Measurements from ENCODE around the gene DDX42.

DDX42 gene

DNA sequence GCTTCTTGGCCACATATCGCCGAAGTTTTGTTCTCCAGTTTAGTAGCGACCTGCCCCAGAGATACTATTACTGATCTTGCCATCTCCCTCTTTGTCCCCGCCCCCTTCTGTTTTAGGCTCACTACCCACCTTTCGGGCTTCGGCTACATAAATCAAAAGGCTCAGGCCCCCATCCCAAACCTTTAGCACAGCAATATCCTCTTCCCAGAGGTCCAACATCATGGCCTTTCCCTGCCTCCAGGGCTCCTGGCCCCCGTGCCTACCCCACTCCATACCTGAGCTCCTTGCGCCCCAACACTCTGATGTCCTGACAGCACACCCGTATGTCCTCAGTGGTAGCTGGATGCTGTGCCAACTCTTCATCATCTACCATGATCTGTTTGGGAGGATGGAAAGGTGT is 50.4 kb downstream of the DDX42 start:
- DNase-seq = no peak

DNA sequence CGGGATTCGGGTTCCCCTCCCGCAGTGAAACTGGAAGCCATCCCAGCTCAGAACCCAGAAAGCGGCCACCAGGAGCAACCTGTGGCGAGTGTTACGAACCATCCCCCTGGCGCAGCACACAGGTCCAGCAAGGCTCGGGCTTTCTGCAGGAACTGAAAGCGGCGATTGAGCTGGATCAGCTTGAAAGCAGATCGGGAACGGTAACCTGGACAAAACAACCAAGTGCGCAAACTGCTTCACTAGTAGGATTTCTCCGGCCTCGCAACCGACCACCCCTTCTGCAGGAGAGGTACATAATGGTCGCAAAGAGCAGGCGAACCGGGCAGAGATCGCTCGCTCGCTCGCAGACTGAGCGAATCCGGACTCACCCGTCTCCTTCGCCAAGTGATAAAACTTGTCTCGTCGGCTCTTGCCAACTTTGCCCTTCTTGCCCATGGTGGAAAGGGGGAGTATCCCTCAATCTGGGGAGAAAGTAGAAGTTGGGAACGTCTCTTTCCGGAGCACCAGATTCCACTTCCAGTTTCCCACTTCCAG is 52.6 kb downstream of the DDX42 start:
- DNase-seq = no peak

DNA sequence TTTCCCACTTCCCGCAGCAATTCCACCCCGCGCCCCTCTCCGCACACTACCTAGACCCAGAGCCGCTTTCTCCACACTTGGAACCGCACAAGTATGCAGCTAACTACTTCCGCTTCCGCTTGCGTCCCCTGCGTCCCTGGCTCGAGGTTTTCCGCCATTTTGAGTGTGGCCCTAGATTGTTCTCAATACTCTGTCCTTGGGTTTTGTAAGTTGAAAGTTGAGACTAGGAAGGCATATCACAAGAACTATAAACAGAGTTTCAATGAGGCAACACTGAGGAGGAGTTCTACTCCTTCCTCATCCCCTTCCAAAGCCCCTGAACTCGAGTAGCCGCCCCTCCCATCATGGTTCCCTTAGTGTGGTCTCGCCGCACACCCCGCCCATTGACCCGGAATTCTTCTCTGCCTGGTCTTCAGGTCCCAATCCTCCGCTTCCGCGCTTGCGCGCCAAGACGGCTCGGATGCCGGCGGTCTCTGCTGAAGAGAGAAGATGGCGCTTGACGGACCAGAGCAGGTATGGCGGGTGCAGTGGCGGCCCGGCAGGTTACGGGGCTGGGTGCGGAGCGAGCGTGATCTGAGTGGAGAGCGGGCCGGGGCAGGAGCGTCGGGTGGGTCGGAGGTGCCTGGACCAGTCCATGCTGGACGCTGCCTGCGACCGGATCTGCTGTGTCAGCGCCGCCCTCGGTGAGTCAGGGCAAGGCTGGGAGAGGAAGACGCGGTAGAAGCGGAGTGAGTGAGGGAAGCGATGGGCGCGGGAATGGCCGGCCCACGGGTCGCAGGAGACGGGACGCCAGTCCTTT is 53.2 kb downstream of the DDX42 start, which contains the start of the genes FTSJ3 and PSMC5:
Gene FTSJ3 (minus strand): TSS at position 662 of the 799 bp plus-strand sequence. CDS start 761 bp downstream, outside the sequence.
Gene PSMC5 (plus strand): TSS at position 430 of the 799 bp plus-strand sequence. CDS start 60 bp downstream, at position 490.
- DNase-seq = peak; percentile 92 to 96 (median 95)

DNA sequence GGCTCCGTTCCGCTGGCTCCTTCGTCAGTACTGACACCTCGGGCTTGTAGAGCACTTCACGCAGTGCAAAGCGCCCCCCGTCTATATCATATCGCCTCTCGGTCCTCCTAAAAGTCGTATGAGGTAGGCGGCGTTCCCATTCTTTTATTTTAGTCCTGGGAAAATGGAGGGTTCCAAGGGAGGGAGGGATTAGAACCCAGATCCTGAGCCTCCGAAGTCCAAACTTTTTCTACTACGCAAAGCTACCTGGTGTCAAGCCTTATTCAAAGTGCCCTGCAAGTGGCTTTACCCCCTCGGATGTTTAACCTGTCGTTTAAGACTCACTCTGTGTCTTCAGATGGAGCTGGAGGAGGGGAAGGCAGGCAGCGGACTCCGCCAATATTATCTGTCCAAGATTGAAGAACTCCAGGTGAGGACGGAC is 53.8 kb downstream of the DDX42 start:
- DNase-seq = no peak

DNA sequence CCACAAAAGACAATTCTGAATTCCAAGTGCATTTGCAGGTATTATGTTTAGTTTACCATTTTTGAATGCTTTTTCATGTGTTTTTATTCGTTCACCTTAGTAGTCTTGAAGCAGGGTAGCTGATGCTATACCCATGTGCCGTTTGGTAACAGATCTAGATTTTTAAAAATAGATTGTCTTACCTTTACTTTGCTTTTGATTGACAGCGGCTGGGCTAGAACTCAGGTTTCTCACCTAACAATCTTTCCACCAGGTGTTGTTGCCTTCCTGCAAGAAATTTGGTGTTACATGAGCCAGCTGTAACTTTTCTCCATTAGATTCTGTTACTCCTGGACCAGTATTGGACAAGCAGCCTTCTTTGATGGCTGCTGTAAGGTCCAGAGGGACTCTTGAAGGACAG is 55.0 kb downstream of the DDX42 start:
- no peak for DNase-seq

DNA sequence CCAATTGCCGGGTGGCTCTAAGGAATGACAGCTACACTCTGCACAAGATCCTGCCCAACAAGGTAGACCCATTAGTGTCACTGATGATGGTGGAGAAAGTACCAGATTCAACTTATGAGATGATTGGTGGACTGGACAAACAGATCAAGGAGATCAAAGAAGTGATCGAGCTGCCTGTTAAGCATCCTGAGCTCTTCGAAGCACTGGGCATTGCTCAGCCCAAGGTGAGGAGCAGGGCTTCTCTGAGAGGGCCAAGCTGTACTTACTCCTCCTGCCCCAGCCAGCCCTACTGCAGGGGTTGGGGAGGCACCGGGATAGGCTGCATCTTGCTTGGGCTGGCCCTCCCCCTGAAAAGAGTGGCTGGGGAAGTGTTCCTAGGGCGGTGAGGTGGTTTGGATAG is 56.3 kb downstream of the DDX42 start:
- DNase-seq = no peak

DNA sequence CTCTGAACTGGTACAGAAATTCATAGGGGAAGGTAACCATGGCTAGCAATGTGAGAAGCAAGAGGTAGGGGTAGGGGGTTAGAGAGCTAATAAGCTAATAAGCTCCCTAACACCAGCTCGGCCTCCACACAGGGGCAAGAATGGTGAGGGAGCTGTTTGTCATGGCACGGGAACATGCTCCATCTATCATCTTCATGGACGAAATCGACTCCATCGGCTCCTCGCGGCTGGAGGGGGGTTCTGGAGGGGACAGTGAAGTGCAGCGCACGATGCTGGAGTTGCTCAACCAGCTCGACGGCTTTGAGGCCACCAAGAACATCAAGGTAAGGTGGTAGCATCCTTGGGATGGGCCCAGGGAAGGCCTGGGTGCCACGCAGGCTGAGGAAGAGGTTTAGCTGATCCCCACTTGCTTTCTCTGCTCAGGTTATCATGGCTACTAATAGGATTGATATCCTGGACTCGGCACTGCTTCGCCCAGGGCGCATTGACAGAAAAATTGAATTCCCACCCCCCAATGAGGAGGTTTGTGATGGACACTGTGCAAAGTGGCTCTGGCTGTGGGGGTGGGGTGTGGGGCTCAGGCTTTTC is 57.0 kb downstream of the DDX42 start:
- no peak for DNase-seq

DNA sequence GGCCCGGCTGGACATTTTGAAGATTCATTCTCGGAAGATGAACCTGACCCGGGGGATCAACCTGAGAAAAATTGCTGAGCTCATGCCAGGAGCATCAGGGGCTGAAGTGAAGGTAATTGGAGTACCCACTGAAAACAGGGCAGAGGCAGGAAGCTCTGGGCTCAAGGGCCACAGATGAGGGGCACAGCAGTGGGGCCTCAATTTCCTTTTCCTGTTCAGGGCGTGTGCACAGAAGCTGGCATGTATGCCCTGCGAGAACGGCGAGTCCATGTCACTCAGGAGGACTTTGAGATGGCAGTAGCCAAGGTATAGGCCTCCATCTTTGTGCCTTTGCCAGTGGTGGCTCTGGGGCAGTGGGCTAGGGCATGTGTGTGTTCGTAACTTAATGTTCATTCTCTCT is 57.5 kb downstream of the DDX42 start:
- DNase-seq = peak in 1 of 5 donors; percentile 52

DNA sequence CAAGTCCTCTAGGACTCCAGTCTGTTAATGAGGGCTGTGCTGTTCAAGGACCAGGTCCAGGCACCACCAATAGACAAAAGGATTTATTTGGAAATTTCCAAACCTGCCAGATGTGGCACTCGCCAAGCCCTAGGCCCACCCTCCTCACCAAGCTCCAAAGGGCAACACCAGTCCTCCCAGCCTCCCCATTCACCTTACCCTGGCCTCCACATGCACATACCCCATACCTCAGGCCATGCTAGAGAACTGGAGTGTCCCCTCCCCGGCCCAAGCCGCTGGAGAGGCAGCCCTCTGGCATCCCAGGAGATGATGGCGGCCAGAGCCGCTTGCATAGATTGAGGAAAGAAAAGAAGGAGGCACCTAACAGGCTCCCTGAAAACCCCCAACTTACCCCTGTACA is 58.0 kb downstream of the DDX42 start:
- no peak for DNase-seq

DNA sequence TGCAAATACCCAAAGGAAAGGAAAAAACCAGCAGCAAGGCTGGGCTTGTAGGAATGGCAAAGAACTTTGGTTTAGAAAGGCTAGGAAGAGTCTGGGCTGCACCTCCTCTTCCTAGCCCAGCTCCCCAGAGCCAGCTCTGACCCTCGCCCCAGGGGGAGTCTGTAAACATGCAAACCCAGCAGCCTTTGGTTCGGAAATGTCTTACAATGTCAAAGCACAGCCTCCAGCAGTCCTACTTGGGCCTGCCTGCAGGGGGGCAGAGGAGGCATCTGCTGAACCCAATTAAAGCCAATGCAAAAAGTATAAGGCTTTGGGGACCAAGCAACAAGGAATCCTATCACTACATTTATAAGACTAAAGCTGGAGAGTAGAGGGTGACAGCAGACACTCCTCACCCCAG is 58.5 kb downstream of the DDX42 start:
- DNase-seq = no peak

DNA sequence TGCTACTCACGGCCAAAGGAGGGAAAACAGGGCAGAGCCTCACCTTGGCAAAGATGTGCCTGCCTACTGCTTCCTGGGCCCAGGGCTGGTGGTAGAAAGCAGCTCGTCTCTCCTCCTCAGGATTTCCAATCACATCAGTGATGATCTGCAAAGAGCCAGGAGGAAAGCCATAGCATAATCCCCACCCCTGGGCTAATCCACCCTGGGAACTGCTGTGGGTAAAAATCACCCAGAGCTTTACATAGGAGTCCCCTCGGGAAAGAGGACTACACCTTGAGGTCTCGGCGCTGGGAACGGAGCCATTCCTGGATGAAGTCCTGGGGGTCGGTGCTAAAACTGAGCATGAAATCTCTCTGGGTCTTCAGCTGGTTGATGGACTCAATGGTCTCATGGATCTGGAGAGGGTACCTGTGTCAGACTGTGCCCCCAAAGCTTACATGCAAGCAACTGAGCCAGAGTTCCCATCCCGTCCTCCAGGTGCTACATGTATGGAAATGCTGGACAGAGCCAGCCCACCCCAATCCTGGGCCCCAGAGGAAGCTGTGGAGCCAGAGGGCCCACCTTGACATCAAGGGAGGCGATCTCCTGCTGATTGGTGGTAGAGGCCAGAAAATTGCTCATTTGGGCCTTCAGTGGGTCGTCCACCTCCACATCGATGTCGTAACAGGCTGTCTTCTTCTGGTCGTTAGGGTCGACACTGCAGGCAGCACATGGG is 59.2 kb downstream of the DDX42 start:
- DNase-seq = no peak

DNA sequence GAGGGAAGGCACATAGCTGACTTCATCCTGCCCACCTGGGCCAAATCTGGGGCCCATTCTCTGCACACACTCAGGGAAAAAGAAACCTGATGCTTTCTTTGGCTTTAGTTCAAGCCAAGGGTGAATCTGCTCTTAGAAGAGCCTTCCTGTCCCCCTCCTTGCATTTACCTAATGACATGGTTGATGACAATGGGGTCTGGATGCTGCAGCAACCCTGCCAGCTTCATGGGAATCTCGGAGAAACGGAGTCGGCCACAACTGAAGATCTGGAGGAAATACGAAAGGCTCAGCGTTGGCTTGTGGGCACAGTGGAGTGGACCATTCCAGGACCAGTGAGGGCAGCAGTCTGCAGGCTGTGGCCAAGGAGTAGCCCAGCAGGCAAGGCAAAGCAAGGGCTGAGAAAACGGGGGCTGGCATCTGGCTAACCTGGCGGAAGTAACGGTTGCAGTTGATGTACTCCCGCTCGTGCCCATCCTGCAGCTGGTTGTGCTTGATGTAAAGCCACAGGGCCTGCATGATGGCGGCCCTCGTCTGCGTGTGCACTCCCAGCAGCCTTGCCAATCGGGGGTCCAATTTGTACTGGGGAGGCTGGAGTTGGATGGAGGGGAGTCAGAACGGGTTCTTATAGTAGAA is 59.9 kb downstream of the DDX42 start:
- no peak for DNase-seq

DNA sequence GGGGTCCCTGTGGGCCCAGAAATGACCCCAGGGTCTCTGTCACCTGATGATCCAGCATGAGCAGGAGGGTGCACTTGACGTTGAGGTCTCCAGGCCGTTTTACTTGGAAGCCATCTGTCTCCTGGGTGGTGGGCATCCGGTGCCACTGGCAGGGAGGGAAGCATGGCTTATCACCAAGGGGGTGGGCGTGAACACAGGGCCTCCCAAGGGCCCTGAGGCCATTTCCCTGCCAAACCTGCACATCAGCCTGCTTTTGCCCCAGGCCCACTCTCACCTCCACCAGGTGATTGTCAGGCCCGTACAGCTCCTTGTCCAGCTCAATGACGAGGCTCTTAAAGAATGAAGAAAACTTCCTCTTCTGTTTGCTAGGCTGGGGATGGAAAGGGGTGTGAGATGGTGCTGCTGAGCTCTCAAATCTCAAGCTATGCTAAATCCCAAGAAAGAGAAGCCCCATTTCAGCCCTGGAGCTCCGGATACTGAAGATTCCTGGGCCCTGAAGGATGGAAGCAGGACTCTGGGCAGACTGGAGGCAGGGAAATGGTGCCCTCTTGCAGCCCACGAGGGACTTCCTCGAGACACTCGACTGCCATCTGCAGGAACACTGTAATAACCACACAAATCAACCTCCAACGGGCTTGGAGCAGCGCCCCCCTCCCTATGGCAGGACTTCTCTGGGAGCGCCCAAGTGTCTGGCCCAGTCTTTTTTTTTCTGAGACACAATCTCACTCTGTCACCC is 60.6 kb downstream of the DDX42 start:
- DNase-seq = peak in 4 of 5 donors; percentile 41 to 72 (median 42)

DNA sequence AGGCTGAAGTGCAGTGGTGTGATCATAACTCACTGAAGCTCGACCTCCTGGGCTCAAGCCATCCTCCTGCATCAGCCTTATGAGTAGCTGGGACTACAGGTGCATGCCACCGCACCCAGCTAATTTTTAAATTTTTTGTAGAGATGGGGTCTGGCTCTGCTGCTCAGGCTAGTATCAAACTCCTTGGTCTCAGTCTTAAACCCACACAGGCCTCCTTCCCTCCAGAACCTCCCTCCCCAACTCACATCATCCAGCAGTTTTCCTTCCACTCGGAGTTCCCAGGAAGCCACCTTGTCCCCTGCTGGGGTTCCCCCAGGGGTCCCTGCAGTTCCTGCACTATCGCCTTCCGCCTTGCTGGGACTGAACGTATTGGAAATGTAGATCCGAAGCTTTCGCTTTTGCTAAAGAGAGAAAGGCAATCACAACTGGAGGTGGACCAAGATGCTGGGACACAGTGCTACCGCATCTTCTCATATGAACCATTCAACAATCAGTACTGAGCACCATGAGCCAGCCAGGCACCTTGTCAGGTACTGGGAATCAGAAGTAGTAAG is 61.3 kb downstream of the DDX42 start:
- no peak for DNase-seq

DNA sequence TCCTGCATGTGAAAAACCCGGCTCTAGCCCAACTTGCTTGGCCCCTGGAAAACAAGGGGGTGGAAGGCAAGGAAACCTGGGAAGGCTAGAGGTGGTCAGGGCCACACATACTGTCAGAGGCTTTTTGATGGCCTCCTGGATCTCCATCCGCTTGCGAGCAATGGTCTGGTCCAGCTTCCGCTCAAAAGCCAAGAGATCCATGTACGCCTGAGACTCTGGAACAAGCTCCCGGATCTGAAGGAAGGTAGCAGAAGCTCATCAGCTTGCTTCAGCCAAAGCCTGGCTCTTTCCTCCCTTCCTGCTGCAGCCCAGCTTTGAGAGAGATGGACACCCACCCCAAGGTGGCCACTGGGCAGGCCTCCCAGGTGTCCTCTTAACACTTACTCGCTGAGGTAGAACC is 62.8 kb downstream of the DDX42 start:
- no peak for DNase-seq

DNA sequence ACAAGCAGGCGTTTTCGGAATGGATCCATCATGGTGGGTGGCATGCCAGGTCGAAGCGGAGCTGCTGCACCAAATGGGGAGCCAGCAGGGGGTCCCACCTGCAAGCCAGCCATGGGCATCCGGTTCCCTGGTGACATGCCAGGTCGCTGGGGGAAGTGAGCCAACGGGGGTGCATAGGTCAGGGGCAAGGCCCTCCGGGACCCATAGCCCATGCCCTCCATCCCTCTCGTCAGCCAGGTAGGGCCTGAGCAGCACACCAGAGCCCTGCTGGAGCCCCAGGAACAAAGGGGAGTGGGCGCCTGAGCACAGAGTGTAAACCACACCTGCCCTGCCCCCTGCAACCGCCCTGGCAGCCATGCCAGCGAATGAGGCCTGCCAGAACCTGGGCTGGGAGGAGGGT is 63.5 kb downstream of the DDX42 start:
- DNase-seq = no peak

DNA sequence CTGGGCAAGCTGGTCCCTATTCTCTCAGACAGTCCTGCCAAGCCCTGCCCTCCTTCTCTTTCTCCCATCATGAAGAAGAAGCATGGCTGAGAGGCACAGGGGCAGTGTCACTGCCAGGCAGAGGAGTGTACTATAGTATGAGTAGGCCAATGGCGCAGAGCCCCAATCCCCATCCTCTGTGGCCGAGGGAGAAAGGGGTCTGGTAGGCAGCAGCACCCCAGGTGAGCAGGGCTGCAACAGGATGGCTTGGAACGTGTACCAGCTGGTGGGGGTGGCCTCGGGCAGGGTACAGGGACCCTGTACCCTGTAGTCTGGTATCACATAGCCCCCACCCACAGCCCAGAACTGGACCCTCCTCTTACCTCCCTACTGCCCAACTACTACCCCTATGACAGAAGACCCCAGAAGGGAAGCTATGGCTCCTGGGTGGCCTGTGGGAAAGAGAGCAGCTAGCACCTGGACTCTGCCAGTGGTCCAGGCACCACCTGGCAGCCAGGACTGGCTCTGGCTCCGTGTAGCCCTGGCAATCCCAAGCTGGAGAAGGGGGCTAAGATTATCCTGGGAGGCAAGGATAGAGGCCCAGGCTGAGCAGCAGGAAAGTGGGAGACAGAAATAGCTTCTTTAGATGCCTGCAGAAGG is 64.1 kb downstream of the DDX42 start:
- DNase-seq = no peak

DNA sequence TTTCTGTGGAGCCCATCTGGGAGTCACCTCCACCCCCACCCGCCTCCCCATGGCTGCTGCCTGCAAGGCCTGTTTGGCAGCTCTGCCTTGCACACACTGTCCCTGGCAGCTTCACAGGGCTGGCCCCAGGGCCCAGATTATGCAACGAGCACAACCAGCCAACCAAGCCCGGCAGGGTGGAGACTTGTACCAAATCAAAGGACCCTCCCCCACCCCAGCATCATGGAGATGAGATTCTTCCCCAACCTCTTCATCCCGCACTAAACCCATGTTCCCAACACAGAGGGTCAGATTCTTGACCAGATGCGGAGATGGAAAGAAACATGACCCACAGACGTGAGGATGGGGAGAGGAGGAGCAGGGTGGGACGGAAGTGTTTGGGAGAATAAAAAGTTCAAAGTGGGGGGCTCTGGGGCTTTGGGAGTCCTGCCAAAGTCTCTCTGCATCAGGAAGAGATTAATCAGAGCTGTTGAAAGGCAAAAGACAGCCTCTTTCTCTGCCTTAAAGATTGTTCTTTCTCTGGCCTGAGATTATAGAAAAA is 64.7 kb downstream of the DDX42 start:
- no peak for DNase-seq

DNA sequence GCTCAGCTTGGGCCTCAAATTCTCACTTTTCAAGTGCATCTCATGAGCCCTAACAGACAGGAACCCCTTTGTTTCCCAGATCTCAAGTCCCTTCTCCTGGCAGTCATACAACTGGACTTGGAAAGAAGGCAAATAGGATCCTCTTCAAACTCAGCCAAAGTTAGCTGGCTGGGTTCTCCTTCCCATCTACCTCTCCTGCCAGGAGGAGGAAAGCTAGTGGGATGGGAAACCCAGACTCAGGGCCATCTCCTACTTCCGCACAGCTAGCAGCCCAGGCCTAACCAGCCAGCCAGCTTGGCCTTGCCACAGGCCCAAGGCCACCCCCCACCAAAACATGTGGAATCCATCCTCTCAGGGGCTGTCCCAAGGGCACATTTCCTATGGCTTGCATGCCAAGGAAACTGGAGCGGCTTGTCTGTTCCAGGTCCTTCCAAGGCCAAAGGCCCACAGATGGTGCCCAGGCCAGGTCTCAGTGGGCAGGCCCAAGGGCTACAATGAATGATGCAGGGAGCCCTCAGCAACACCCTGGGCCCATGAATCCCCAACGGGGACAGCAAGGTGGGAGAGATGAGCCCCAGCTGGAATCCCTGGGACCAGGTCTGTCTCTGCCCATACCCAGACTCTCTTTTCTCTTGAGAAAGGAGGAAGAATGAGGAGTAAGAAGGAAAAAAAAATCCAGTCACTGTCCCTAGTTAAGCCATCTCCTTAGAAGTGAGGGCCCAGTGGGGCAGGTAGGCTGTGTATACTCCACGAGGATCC is 66.8 kb downstream of the DDX42 start:
- no peak for DNase-seq

Measured in T-helper 1 cell (primary cell).